H1 (cell line): ENCODE measurements around the gene ZNF311. TPM values are rescaled to one million over a fixed set of nuclear protein-coding genes. Genes with fewer than 3 reads are reported as not detected.

Source experiments
- CTCF ChIA-PET: fragments of 300-600 bp; sonication (Branson Sonifier 250); formaldehyde crosslinking; loops from one replicate; lab custom pipeline; 2021; ENCODE audit not compliant: partially characterized antibody; lab: Charles Lee
- POLR2A ChIA-PET: fragments of 300-600 bp; sonication (Branson Sonifier 250); formaldehyde crosslinking; loops from one replicate; lab custom pipeline; 2021; ENCODE audit warnings: inconsistent platforms; ENCODE audit not compliant: partially characterized antibody; lab: Charles Lee
- DNase-seq, 2 experiments: peaks; one replicate each; pipeline versions ENCODE4 v3.0.0 to v3.0.0-alpha.2; 2010 to 2022; ENCODE audit warnings: low spot score in 2 of 2, low read depth in 1 of 2, mixed read lengths in 1 of 2
- FAIRE-seq: peaks from 2 replicates; lab custom pipeline; 2011; peaks lifted over from hg19 to GRCh38; lab: Jason Lieb, UNC
- H2AFZ ChIP-seq: 2 replicates; pipeline ENCODE4 v1.8.1; 2012; ENCODE audit warnings: low read length, inconsistent platforms
- H2AK5ac ChIP-seq: 2 replicates; pipeline ENCODE4 v1.6.1; 2013; ENCODE audit warnings: low read depth, low read length
- H2BK120ac ChIP-seq: replicated peaks from 2 replicates; pipeline ENCODE3; 2013; ENCODE audit warnings: low read depth, low read length, inconsistent platforms
- H2BK12ac ChIP-seq: 2 replicates; pipeline ENCODE4 v1.6.1; 2013; ENCODE audit warnings: low read depth, low read length
- H2BK15ac ChIP-seq: 2 replicates; pipeline ENCODE4 v1.6.1; 2013; ENCODE audit warnings: low read length
- H2BK20ac ChIP-seq: 2 replicates; pipeline ENCODE4 v1.6.1; 2013; ENCODE audit warnings: low read length
- H2BK5ac ChIP-seq: 2 replicates; pipeline ENCODE4 v1.6.1; 2013; ENCODE audit warnings: low read depth, low read length
- H3K14ac ChIP-seq: 2 replicates; pipeline ENCODE4 v1.6.1; 2013; ENCODE audit warnings: inconsistent platforms; ENCODE audit not compliant: insufficient read length
- H3K18ac ChIP-seq: 2 replicates; pipeline ENCODE4 v1.6.1; 2013; ENCODE audit warnings: low read length; ENCODE audit errors: extremely low read depth
- H3K23ac ChIP-seq: 2 replicates; pipeline ENCODE4 v1.6.1; 2013; ENCODE audit warnings: inconsistent platforms; ENCODE audit not compliant: insufficient read length
- H3K23me2 ChIP-seq: 2 replicates; pipeline ENCODE4 v1.6.1; 2013; ENCODE audit warnings: low read depth, low read length
- H3K27ac ChIP-seq: 2 replicates; pipeline ENCODE4 v1.6.1; 2011; ENCODE audit warnings: low read depth, low read length, inconsistent platforms
- H3K27me3 ChIP-seq, 4 experiments: replicated peaks in 1 of 4; 1 replicate in 1 of 4; 2 replicates in 3 of 4; pipeline versions ENCODE4 v1.6.1 to v1.8.1; 2011 to 2013; ENCODE audit warnings: low read length in 3 of 4, mild to moderate bottlenecking in 3 of 4, inconsistent platforms in 2 of 4, mixed read lengths in 2 of 4, moderate library complexity in 1 of 4; ENCODE audit not compliant: control insufficient read depth in 3 of 4, insufficient read depth in 3 of 4; ENCODE audit errors: extremely low read depth in 1 of 4
- H3K36me3 ChIP-seq, 4 experiments: 2 replicates each; pipeline versions ENCODE4 v1.6.1 to v1.8.1; 2011 to 2013; ENCODE audit warnings: mild to moderate bottlenecking in 4 of 4, low read length in 3 of 4, moderate library complexity in 2 of 4, control low read depth in 1 of 4, inconsistent platforms in 1 of 4; ENCODE audit not compliant: insufficient read depth in 4 of 4, control insufficient read depth in 2 of 4
- H3K4ac ChIP-seq: replicated peaks from 2 replicates; pipeline ENCODE3; 2013; ENCODE audit warnings: low read length, low read depth, mixed read lengths, inconsistent platforms; ENCODE audit not compliant: insufficient read length
- H3K4me1 ChIP-seq, 4 experiments: replicated peaks in 1 of 4; 1 replicate in 1 of 4; 2 replicates in 3 of 4; pipeline versions ENCODE4 v1.6.1 to v1.8.1; 2011 to 2013; ENCODE audit warnings: low read length in 3 of 4, inconsistent platforms in 2 of 4, mixed read lengths in 1 of 4; ENCODE audit not compliant: insufficient read depth in 4 of 4, control insufficient read depth in 3 of 4
- H3K4me2 ChIP-seq, 2 experiments: 2 replicates each; pipeline versions ENCODE4 v1.6.1 to v1.8.1; 2011 to 2013; ENCODE audit warnings: low read depth in 2 of 2, low read length in 2 of 2, control low read depth in 1 of 2, inconsistent platforms in 1 of 2, mild to moderate bottlenecking in 1 of 2; ENCODE audit not compliant: insufficient read depth in 1 of 2
- H3K4me3 ChIP-seq, 4 experiments: fragments of 200-600, 300-600 bp in 1 of 4; sonication (generic), shearing (Covaris generic), sonication (Bioruptor Twin) in 1 of 4; 2 replicates each; pipeline versions ENCODE4 v1.5.1 to v1.8.1; 2011 to 2016; ENCODE audit warnings: low read length in 4 of 4, low read depth in 3 of 4, control low read depth in 2 of 4, inconsistent platforms in 2 of 4, mild to moderate bottlenecking in 2 of 4, mixed read lengths in 1 of 4, moderate library complexity in 1 of 4; ENCODE audit not compliant: insufficient read depth in 2 of 4; ENCODE audit errors: extremely low read depth in 1 of 4
- H3K56ac ChIP-seq: replicated peaks from 2 replicates; pipeline ENCODE3; 2013; ENCODE audit warnings: low read depth, mild to moderate bottlenecking, mixed read lengths, low read length, inconsistent platforms; ENCODE audit not compliant: insufficient read length
- H3K79me1 ChIP-seq: 2 replicates; pipeline ENCODE4 v1.6.1; 2013; ENCODE audit warnings: low read depth, low read length, control low read depth
- H3K79me2 ChIP-seq, 2 experiments: 2 replicates each; pipeline versions ENCODE4 v1.6.1 to v1.8.1; 2012 to 2013; ENCODE audit warnings: low read length in 2 of 2, mild to moderate bottlenecking in 2 of 2, inconsistent platforms in 1 of 2; ENCODE audit not compliant: insufficient read depth in 2 of 2, control insufficient read depth in 1 of 2
- H3K9ac ChIP-seq, 4 experiments: replicated peaks in 1 of 4; 1 replicate in 1 of 4; 2 replicates in 3 of 4; pipeline versions ENCODE4 v1.6.1 to v1.8.1; 2011 to 2013; ENCODE audit warnings: low read depth in 3 of 4, low read length in 3 of 4, control low read depth in 2 of 4, mild to moderate bottlenecking in 2 of 4, moderate library complexity in 2 of 4, inconsistent platforms in 1 of 4; ENCODE audit errors: extremely low read depth in 1 of 4
- H3K9me3 ChIP-seq, 2 experiments: 2 replicates each; pipeline versions ENCODE4 v1.6.1 to v1.8.1; 2012 to 2013; ENCODE audit warnings: mild to moderate bottlenecking in 2 of 2, moderate library complexity in 2 of 2, control low read depth in 1 of 2, inconsistent platforms in 1 of 2, low read depth in 1 of 2, low read length in 1 of 2, mixed read lengths in 1 of 2; ENCODE audit not compliant: insufficient read depth in 2 of 2
- H4K20me1 ChIP-seq, 2 experiments: replicated peaks in 1 of 2; 2 replicates each; pipeline versions ENCODE3 to v1.8.1; 2011 to 2013; ENCODE audit warnings: inconsistent platforms in 2 of 2, low read length in 2 of 2, mild to moderate bottlenecking in 1 of 2; ENCODE audit not compliant: insufficient read depth in 2 of 2, control insufficient read depth in 1 of 2
- H4K5ac ChIP-seq: 2 replicates; pipeline ENCODE4 v1.6.1; 2013; ENCODE audit warnings: low read length, low read depth, mixed read lengths, inconsistent platforms; ENCODE audit not compliant: insufficient read length
- H4K8ac ChIP-seq: 2 replicates; pipeline ENCODE4 v1.8.0; 2013; ENCODE audit warnings: mild to moderate bottlenecking, moderate library complexity, low read length, inconsistent platforms; ENCODE audit not compliant: insufficient read depth; ENCODE audit errors: extremely low read depth
- H4K91ac ChIP-seq: replicated peaks from 2 replicates; pipeline ENCODE3; 2013; ENCODE audit warnings: low read length, mixed read lengths, inconsistent platforms; ENCODE audit not compliant: insufficient read length
- CTCF ChIP-seq, 3 experiments: IDR thresholded peaks; 1 replicate in 2 of 3; 2 replicates in 1 of 3; pipeline versions ENCODE4 v1.5.1 to v1.6.1; 2011; ENCODE audit warnings: low read length in 3 of 3, mild to moderate bottlenecking in 3 of 3, inconsistent platforms in 2 of 3, low read depth in 1 of 3, moderate library complexity in 1 of 3; ENCODE audit not compliant: insufficient read depth in 1 of 3; ENCODE audit errors: control extremely low read depth in 1 of 3
- E2F6 ChIP-seq: IDR thresholded peaks from 2 replicates; pipeline ENCODE4 v1.6.1; 2012; ENCODE audit warnings: inconsistent platforms
- GABPA ChIP-seq: IDR thresholded peaks from 2 replicates; pipeline ENCODE4 v1.6.1; 2011; ENCODE audit warnings: mild to moderate bottlenecking, low read length, moderate library complexity, borderline replicate concordance; ENCODE audit not compliant: insufficient read depth
- RAD21 ChIP-seq, 2 experiments: IDR thresholded peaks in 1 of 2; conservative IDR thresholded peaks in 1 of 2; 2 replicates each; pipeline ENCODE4 v1.6.1; 2011; ENCODE audit warnings: low read depth in 2 of 2, low read length in 2 of 2, improper control_type of control experiment in 1 of 2, inconsistent platforms in 1 of 2, mild to moderate bottlenecking in 1 of 2, moderate library complexity in 1 of 2
- USF2 ChIP-seq: IDR thresholded peaks from 2 replicates; pipeline ENCODE4 v1.6.1; 2011; ENCODE audit warnings: low read length, improper control_type of control experiment
- WGBS, 2 experiments: shearing (Covaris generic) in 1 of 2; methylation state at CpG; one replicate each; pipeline versions ENCODE4 v1.1.6 to v1.1.7; 2013 to 2015; ENCODE audit warnings: low lambda C conversion rate in 2 of 2, mixed read lengths in 2 of 2, inconsistent platforms in 1 of 2, low coverage in 1 of 2, missing lambda C conversion rate in 1 of 2; ENCODE audit not compliant: insufficient replicate concordance in 2 of 2, insufficient coverage in 1 of 2, insufficient read length in 1 of 2; ENCODE audit errors: extremely low coverage in 1 of 2, missing lambda C conversion rate in 1 of 2; 5-methylcytosine and 5-hydroxymethylcytosine counted together
- polyA plus RNA-seq, 7 experiments: library from polyadenylated mRNA; depleted of rRNA in 3 of 7; stranded (reverse) in 5 of 7; unstranded in 2 of 7; fragments of >200 nt in 5 of 7; fragments of 200-250 nt in 2 of 7; gene quantifications; 1 replicate in 5 of 7; 2 replicates in 1 of 7; 4 replicates in 1 of 7; pipeline versions ENCODE4 v1.2.1 to v1.2.3, GENCODE V29; 2011 to 2013; ENCODE audit warnings: missing spikeins in 2 of 7, mixed read lengths in 2 of 7
- total RNA-seq: library from RNA; stranded (reverse); fragmentation: NEBNext Ultra II Directional; extraction: Animal tissue kit (Norgen Biotek cat#: 25700); gene quantifications from 2 replicates; pipeline ENCODE4 v1.2.1, GENCODE V29; 2021

The ZNF311 gene
- total and polyA plus RNA-seq, 2 of the 8 experiments (the other 6 are each of a cell fraction or from before 2014, with no cell fraction given), result 1.9 to 4.2 TPM

- H3K36me3 ChIP-seq, result no peaks in the 10 kb centered on the region
- H3K4me2 ChIP-seq, result peak overlapping the region; percentile 50 to 90
- H2BK15ac ChIP-seq, result no peak overlapping the region
- 0 out of 2 replicates have a peak overlapping the region, but pooled peaks have one; percentile 64 for H2BK12ac ChIP-seq
- peaks cover 0 to 8% (median 3%) of the 10 kb centered on the region in 4 experiments; a peak in 5 of 7 replicates for H3K27me3 ChIP-seq
- POLR2A ChIA-PET, result interaction anchor here (1.1 to 2.3 kb wide), 6 partner anchors 21 to 179 kb away, joined by 3 to 7 read pairs (median 5); partner anchors contain the start of gene TRIM27
- H4K8ac ChIP-seq, result no peak overlapping the region
- H3K4ac ChIP-seq, result no peak overlapping the region
- peak overlapping the region; percentile 43 to 57 (median 52); a peak in 6 of 7 replicates for H3K9ac ChIP-seq
- H3K23me2 ChIP-seq, result peaks cover 6% of the 10 kb centered on the region
- CTCF ChIA-PET, result interaction anchor here (0.6 to 5.0 kb wide), 28 partner anchors 10 to 1032 kb away, joined by 3 to 42 read pairs (median 4); partner anchors contain the start of gene ZNF311
- 2% methylated on average over 41 of the region's 41 CpGs; no CpG with 5 or more reads in 1 of the 2 experiments for WGBS, 2 experiments
- peak in 1 of 2 experiments; percentile 90 for DNase-seq
- no peak overlapping the region for H3K27ac ChIP-seq
- H2BK5ac ChIP-seq, result no peak overlapping the region; the same call in 1 of the 2 replicates
- no peak overlapping the region for H3K23ac ChIP-seq
- no peak overlapping the region for H3K14ac ChIP-seq
- peak overlapping the region; percentile 69 to 95 (median 82) for H3K4me3 ChIP-seq
- H3K79me1 ChIP-seq, result no peaks in the 10 kb centered on the region
- H2BK20ac ChIP-seq, result no peak overlapping the region
- peak overlapping the region; percentile 100 for H2AFZ ChIP-seq
- peaks cover 0 to 13% of the 10 kb centered on the region in 2 experiments; a peak in 1 of 4 replicates for H3K9me3 ChIP-seq
- no peak overlapping the region for H2BK120ac ChIP-seq
- H3K79me2 ChIP-seq, result no peaks in the 10 kb centered on the region
- no peak overlapping the region for H4K91ac ChIP-seq
- H4K20me1 ChIP-seq, result no peaks in the 10 kb centered on the region
- H3K56ac ChIP-seq, result no peak overlapping the region
- peak; percentile 88 for FAIRE-seq
- no peaks in the 10 kb centered on the region for H3K4me1 ChIP-seq
- H2AK5ac ChIP-seq, result no peak overlapping the region
- H4K5ac ChIP-seq, result no peak overlapping the region
- H3K18ac ChIP-seq, result peak overlapping the region; percentile 9; the same call in 1 of the 2 replicates
- peak; percentile 61 to 77 (median 74) for TF ChIP-seq CTCF (IDR thresholded peaks at IDR 0.05; ENCODE audit: control extremely low read depth in 1 of 3, insufficient read depth in 1 of 3, low read depth in 1 of 3, low read length in 3 of 3)
- no peak for TF ChIP-seq USF2
- peak; percentile 68 to 80 for TF ChIP-seq RAD21 (IDR thresholded peaks at IDR 0.05 in 1 of 2, conservative IDR thresholded peaks at IDR 0.05 in 1 of 2; ENCODE audit: low read depth in 2 of 2, low read length in 2 of 2)
- no peak for TF ChIP-seq GABPA
- TF ChIP-seq E2F6, result 0 out of 2 replicates have a peak, but pooled peaks have one; percentile 23
Measured at GRCh38 chr6:29016559-29017427, 11.7 kb upstream of the ZNF311 start.
